AG04450 (cell line): ENCODE results near the gene GSG1L2. TPM values are rescaled to one million over a fixed set of nuclear protein-coding genes. Genes with fewer than 3 reads are reported as not detected.

Experiments
- CTCF ChIA-PET: fragments of 300-600, 350-600 bp; formaldehyde crosslinking; extraction: SDS; loops from one replicate; lab custom pipeline; 2022; ENCODE audit warnings: antibody characterized with exemption, inconsistent platforms; lab: Charles Lee
- POLR2A ChIA-PET: fragments of 350-600 bp; formaldehyde crosslinking; extraction: SDS; loops from one replicate; lab custom pipeline; 2021; ENCODE audit warnings: antibody characterized with exemption, inconsistent platforms; lab: Yijun Ruan, JAX
- DNase-seq: peaks from one replicate; pipeline ENCODE4 v3.0.0-alpha.2; 2011; ENCODE audit warnings: low read depth, low spot score
- H3K27ac ChIP-seq: one replicate; pipeline ENCODE4 v1.5.1; 2012; ENCODE audit warnings: low read depth, low read length, control low read depth
- H3K27me3 ChIP-seq: one replicate; pipeline ENCODE4 v1.6.0; 2012; ENCODE audit warnings: low read length; ENCODE audit not compliant: control insufficient read depth, insufficient read depth
- H3K4me3 ChIP-seq: 2 replicates; pipeline ENCODE4 v1.5.1; 2011; ENCODE audit warnings: mild to moderate bottlenecking, low read depth, low read length, control low read depth
- H3K9me3 ChIP-seq: 2 replicates; pipeline ENCODE4 v1.5.1; 2012; ENCODE audit warnings: low read length; ENCODE audit not compliant: control insufficient read depth, insufficient read depth
- polyA plus RNA-seq: library from polyadenylated mRNA; depleted of rRNA; stranded (reverse); fragments of >200 nt; gene quantifications from 2 replicates; pipeline ENCODE4 v1.2.3, GENCODE V29; 2011
- TF ChIP-seq, protein P1 (sequence below): IDR thresholded peaks from 2 replicates; pipeline ENCODE4 v1.5.1; 2011; ENCODE audit warnings: low read depth, low read length, control low read depth, inconsistent platforms

The GSG1L2 gene
- polyA plus RNA-seq, 1 experiment: not detected

DNA sequence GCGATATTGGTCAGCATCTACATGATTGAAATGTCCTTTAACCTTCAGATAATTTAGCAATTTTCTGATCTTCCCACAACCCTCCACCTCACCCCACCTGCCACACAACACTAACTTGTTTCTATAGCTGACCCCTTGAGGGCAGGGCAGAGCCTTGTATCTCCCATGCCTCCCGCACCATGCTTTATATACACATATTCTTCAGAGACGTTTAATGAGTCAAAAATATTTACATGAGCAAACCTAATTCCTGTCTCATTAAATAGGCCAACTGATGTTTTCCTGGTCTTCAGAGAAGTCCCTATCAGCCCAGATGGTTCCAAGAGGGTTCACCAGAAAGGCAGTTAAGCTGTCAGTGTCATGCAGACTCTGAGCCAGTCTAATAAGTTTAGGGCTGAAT is 23.9 kb downstream of the GSG1L2 start:
- H3K27me3 ChIP-seq: no peaks in the 10 kb centered on the region
- POLR2A ChIA-PET: no interaction called here
- H3K27ac ChIP-seq: no peak overlapping the region
- no peak for DNase-seq
- H3K9me3 ChIP-seq: peaks cover 29% of the 10 kb centered on the region
- TF ChIP-seq, protein P1, sequence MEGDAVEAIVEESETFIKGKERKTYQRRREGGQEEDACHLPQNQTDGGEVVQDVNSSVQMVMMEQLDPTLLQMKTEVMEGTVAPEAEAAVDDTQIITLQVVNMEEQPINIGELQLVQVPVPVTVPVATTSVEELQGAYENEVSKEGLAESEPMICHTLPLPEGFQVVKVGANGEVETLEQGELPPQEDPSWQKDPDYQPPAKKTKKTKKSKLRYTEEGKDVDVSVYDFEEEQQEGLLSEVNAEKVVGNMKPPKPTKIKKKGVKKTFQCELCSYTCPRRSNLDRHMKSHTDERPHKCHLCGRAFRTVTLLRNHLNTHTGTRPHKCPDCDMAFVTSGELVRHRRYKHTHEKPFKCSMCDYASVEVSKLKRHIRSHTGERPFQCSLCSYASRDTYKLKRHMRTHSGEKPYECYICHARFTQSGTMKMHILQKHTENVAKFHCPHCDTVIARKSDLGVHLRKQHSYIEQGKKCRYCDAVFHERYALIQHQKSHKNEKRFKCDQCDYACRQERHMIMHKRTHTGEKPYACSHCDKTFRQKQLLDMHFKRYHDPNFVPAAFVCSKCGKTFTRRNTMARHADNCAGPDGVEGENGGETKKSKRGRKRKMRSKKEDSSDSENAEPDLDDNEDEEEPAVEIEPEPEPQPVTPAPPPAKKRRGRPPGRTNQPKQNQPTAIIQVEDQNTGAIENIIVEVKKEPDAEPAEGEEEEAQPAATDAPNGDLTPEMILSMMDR: no peak
- H3K4me3 ChIP-seq: no peak overlapping the region
- CTCF ChIA-PET: no interaction called here

DNA sequence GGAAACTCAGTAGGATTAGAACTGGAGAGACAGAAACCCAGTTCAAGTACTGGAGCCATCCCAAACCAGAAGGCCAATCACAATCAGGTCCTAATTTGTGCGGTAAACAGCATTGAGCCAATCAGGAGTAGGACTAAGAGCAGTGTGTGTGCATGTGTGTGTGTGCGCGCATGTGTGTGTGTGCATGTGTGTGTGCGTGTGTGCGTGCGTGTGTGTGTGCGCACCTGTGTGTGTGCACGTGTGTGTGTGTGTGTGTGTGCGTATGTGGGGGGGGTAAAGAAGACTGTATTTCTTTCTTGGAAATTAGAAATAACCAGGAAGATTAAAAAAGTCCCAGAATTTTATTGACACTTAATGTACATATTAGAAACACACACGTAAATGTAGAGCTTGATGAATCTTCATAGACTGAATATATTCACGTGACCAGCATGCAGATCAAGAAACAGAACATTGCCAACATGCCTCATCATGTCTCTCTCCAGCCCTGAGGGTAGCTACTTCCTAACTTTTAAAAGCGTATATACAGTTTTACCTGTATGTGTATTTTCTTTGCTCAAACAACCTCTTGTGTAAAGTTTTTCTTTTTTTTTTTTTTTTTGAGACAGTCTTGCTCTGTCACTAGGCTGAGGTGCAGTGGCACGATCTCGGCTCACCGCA is 29.6 kb downstream of the GSG1L2 start:
- ChIA-PET CTCF (no interaction called here), POLR2A (no interaction called here)
- H3K27me3 ChIP-seq: no peaks in the 10 kb centered on the region
- peaks cover 48% of the 10 kb centered on the region for H3K9me3 ChIP-seq
- H3K27ac ChIP-seq: no peak overlapping the region
- DNase-seq: no peak
- no peak overlapping the region for H3K4me3 ChIP-seq
- TF ChIP-seq, protein P1: no peak

DNA sequence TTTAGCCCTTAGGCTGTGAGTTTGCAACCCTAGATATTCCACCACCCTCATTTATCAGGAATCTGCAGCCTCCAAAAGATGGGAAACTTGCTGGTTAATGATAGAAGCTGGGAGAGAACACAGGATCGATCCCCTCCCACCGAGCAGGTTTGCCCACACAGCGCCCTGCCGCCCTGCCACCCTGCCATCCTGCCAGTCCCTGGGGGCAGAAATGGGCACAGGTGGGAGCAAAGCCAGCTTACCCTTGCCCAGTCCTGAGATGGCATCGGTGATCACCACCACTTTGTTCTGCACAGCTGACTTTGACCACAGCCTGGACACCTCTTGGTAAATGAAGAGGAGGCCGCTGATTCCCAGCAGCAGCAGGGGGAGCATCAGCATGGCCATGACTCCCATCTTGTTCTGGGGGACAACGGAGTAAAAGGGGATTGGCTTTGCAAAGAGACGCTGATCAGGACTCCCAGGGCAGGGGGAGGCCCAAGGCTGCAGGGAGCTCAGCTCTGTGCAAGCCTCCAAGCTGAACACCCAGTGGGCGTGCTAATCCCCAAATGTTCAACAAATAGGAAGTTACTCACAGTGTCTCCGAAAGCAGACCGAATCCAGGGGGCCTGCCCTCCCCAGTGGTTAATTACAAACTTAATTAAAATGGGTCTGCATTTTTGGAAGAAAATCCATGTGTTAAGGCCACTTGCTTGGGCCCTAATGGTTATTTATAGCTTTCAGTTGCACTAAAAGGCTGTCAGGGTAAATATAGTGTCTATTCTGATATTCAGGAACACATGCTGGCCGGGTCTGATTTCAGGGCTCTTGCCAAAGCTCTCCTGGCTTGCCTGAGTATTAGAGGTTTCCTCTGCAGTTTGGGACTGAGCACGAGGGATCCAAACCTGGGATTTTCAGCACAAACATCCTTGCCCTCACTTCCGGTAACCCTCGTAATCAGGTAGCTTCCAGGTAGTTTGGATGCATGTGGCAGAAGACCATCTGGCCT is 30.7 kb downstream of the GSG1L2 start, which contains the start of gene DHRS7C:
TSS of gene DHRS7C (minus strand) at position 704 of the 988 bp plus-strand sequence. CDS start at position 396, 308 bp downstream.
- CTCF ChIA-PET: no interaction called here
- Histone ChIP-seq H3K27ac (no peak within 1 kb of the TSS), H3K27me3 (no peaks in the 10 kb centered on the region), H3K9me3 (peaks cover 52% of the 10 kb centered on the region), H3K4me3 (no peak within 1 kb of the TSS)
- POLR2A ChIA-PET: no interaction called here
- no peak for DNase-seq
- TF ChIP-seq, protein P1: no peak

DNA sequence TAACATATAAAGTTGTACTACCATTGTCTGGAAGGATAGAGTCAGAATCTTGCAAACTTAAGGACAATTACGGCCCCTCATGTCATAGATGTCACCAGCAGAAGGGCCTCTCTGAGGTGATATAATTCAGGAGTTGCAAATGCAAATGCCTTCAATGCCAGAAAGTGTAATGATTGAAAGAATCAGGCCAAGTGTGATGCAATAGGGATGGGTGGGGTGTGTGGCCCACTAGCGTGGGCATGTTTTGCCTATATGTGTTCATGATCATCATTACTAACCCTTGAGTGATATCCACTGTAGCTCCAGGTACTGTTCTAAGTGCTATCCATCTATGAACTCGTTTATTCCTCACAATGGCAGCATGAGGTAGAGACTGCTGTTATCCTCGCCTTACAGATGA is 31.6 kb downstream of the GSG1L2 start:
- ChIA-PET POLR2A (no interaction called here), CTCF (no interaction called here)
- no peak overlapping the region for H3K4me3 ChIP-seq
- DNase-seq: no peak
- TF ChIP-seq, protein P1: no peak
- H3K27me3 ChIP-seq: no peaks in the 10 kb centered on the region
- peaks cover 50% of the 10 kb centered on the region for H3K9me3 ChIP-seq
- no peak overlapping the region for H3K27ac ChIP-seq

DNA sequence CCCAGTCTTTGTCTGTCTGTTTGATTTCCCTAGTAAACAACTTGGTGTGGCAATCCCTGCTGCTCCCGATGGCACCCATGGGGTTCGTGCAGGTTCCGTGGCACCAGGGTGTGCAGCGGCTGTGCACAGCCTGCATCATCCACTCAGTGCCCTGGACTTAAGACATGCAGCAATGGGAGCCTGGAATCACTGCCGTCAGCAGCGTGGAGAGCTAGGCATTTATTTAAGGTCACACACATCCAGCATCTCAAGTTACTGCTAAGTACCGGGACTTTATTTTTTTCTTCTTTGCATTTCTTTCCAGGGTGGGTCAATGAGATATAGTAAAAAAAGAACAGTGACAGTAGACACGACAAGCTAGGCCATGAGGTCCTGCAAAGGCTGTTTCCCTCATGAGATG is 33.3 kb downstream of the GSG1L2 start:
- Histone ChIP-seq H3K27ac (no peak overlapping the region), H3K27me3 (no peaks in the 10 kb centered on the region), H3K9me3 (peaks cover 40% of the 10 kb centered on the region), H3K4me3 (no peak overlapping the region)
- no peak for DNase-seq
- POLR2A ChIA-PET: no interaction called here
- TF ChIP-seq, protein P1: no peak
- CTCF ChIA-PET: no interaction called here
